ENCODE results near the gene UGT1A7. TPM values are rescaled to one million over a fixed set of nuclear protein-coding genes. Genes with fewer than 3 reads are reported as not detected.

Gene UGT1A7
- total and polyA plus RNA-seq, 9 of the 15 experiments (the other 6 are each of a cell fraction or from before 2014, with no cell fraction given): not detected

- H3K4me1 ChIP-seq (replicated peaks in 1 of 2; ENCODE audit: control insufficient read depth in 2 of 2, insufficient read depth in 2 of 2, low read length in 2 of 2): no peaks in the 10 kb centered on the region
- in situ Hi-C loops (cut with MboI): no loop called here
- no peaks in the 10 kb centered on the region for H3K36me3 ChIP-seq (ENCODE audit: control insufficient read depth, insufficient read depth, low read length)
- ChIA-PET POLR2A (no interaction called here), CTCF (ENCODE audit: low intra/inter-chr PET ratio) (no interaction called here)
- no peaks in the 10 kb centered on the region for H3K79me2 ChIP-seq (ENCODE audit: control insufficient read depth, insufficient read depth, low read length)
- intact Hi-C loops (cut with micrococcal nuclease): no loop called here
- H3K9me3 ChIP-seq (replicated peaks; ENCODE audit: control insufficient read depth, insufficient read depth, low read depth, low read length): no peaks in the 10 kb centered on the region
- H3K27me3 ChIP-seq (ENCODE audit: control insufficient read depth in 2 of 2, insufficient read depth in 2 of 2, low read length in 2 of 2): peaks cover 0 to 13% of the 10 kb centered on the region in 2 experiments; a peak in 3 of 5 replicates
- no peak overlapping the region for H3K4me2 ChIP-seq (ENCODE audit: insufficient read depth, low read length)
- no peak for ATAC-seq
- WGBS (ENCODE audit: insufficient coverage, low coverage, missing lambda C conversion rate): 0% methylated on average over 4 of the region's 4 CpGs
- H3K4me3 ChIP-seq: no peak overlapping the region
- H3K27ac ChIP-seq (ENCODE audit: extremely low read depth, low read depth, low read length): no peak overlapping the region
- TF ChIP-seq SAFB (IDR thresholded peaks at IDR 0.05; ENCODE audit: borderline replicate concordance, low read depth, low read length): no peak
- TF ChIP-seq, protein P1, sequence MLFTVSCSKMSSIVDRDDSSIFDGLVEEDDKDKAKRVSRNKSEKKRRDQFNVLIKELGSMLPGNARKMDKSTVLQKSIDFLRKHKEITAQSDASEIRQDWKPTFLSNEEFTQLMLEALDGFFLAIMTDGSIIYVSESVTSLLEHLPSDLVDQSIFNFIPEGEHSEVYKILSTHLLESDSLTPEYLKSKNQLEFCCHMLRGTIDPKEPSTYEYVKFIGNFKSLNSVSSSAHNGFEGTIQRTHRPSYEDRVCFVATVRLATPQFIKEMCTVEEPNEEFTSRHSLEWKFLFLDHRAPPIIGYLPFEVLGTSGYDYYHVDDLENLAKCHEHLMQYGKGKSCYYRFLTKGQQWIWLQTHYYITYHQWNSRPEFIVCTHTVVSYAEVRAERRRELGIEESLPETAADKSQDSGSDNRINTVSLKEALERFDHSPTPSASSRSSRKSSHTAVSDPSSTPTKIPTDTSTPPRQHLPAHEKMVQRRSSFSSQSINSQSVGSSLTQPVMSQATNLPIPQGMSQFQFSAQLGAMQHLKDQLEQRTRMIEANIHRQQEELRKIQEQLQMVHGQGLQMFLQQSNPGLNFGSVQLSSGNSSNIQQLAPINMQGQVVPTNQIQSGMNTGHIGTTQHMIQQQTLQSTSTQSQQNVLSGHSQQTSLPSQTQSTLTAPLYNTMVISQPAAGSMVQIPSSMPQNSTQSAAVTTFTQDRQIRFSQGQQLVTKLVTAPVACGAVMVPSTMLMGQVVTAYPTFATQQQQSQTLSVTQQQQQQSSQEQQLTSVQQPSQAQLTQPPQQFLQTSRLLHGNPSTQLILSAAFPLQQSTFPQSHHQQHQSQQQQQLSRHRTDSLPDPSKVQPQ (CRISPR knock-in tag; IDR thresholded peaks at IDR 0.05; ENCODE audit: borderline replicate concordance): no peak
- TF ChIP-seq, protein P2, sequence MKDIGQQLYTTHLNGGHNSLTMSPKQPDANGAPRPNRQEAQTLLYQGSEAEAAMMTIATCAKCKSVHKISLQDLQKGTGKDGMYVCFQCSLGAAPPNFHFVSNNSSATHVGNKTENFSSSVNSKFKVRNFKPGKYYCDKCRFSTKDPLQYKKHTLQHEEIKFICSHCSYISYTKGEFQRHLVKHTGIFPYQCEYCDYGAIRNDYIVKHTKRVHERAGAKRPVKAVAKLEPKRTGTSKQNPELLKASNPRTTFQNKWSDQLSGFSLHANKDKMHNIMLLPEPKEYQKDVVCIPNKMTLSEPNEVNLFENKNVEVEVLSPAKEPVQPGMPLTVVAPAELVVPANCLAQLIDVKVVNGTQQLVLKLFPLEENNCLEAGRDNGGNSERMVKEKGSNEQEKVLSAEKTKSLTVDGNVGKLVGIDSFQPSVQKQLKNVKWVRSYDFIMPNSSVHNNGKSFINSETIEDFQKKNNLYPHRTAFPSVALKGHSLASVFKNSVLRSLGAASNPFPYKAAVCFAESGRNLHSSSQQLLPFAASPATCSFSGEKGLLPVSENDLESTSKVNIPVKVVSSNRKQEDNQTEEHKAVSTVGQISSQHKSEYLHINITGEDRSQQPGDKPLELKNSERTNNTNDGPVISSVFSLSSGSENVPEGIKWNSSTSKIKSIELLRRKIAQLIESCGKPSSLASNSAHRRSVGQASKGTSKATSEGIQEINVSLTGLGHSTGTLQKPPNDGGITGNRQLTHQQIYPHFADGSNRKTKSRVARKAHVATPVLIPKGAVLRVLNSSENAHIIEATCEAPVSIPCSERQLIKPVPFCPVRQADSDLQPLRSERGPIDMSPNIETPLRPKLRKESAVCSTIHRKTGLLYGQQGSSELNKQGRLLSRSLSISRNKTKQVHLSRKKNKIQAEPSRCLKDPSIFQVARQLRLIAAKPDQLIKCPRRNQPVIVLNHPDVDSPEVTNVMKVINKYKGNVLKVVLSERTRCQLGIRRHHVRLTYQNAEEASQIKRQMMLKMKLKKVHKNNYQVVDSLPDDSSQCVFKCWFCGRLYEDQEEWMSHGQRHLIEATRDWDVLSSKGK (CRISPR knock-in tag; IDR thresholded peaks at IDR 0.05): no peak
- no peak for TF ChIP-seq ADNP (tag; IDR thresholded peaks at IDR 0.05)
- no peak for TF ChIP-seq CAMTA2 (CRISPR knock-in tag; conservative IDR thresholded peaks at IDR 0.05)
- TF ChIP-seq, protein P3, sequence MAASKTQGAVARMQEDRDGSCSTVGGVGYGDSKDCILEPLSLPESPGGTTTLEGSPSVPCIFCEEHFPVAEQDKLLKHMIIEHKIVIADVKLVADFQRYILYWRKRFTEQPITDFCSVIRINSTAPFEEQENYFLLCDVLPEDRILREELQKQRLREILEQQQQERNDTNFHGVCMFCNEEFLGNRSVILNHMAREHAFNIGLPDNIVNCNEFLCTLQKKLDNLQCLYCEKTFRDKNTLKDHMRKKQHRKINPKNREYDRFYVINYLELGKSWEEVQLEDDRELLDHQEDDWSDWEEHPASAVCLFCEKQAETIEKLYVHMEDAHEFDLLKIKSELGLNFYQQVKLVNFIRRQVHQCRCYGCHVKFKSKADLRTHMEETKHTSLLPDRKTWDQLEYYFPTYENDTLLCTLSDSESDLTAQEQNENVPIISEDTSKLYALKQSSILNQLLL (CRISPR knock-in tag; IDR thresholded peaks at IDR 0.05; ENCODE audit: borderline replicate concordance): no peak
- TF ChIP-seq ZNF134 (CRISPR knock-in tag; conservative IDR thresholded peaks at IDR 0.05): no peak
- TF ChIP-seq ZNF197 (CRISPR knock-in tag; IDR thresholded peaks at IDR 0.05; ENCODE audit: low read depth): no peak
- no peak for TF ChIP-seq ZNF263 (CRISPR knock-in tag; IDR thresholded peaks at IDR 0.05; ENCODE audit: borderline replicate concordance)
- no peak for TF ChIP-seq RBM25 (IDR thresholded peaks at IDR 0.05; ENCODE audit: low read depth, low read length, severe bottlenecking)
- TF ChIP-seq, protein P4, sequence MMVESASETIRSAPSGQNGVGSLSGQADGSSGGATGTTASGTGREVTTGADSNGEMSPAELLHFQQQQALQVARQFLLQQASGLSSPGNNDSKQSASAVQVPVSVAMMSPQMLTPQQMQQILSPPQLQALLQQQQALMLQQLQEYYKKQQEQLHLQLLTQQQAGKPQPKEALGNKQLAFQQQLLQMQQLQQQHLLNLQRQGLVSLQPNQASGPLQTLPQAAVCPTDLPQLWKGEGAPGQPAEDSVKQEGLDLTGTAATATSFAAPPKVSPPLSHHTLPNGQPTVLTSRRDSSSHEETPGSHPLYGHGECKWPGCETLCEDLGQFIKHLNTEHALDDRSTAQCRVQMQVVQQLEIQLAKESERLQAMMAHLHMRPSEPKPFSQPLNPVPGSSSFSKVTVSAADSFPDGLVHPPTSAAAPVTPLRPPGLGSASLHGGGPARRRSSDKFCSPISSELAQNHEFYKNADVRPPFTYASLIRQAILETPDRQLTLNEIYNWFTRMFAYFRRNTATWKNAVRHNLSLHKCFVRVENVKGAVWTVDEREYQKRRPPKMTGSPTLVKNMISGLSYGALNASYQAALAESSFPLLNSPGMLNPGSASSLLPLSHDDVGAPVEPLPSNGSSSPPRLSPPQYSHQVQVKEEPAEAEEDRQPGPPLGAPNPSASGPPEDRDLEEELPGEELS (CRISPR knock-in tag; IDR thresholded peaks at IDR 0.05; ENCODE audit: borderline replicate concordance): no peak
- BruUV-seq (replicated peaks): no TSS peak
- DNase-seq (ENCODE audit: extremely low read depth in 1 of 4, low spot score in 3 of 4): no peak
- no peak overlapping the region for H2AFZ ChIP-seq (ENCODE audit: low read depth, low read length)
- H3K9me1 ChIP-seq (ENCODE audit: control insufficient read depth, insufficient read depth, low read length): no peaks in the 10 kb centered on the region
- FAIRE-seq: no peak
- no peaks in the 10 kb centered on the region for H4K20me1 ChIP-seq (replicated peaks; ENCODE audit: control insufficient read depth, insufficient read depth, low read length)
- H3K9ac ChIP-seq (ENCODE audit: insufficient read depth in 1 of 2, low read depth in 2 of 2, low read length in 2 of 2): no peak overlapping the region
These were observed 86.4 kb downstream of the UGT1A7 start for GRCh38 chr2:233768076-233768475.
